K562 (cell line): ENCODE data around the gene PLEKHM2. TPM values are rescaled to one million over a fixed set of nuclear protein-coding genes. Genes with fewer than 3 reads are reported as not detected.

Source experiments
- ATAC-seq: fragments of 200-7000 bp; cut with Tn5 transposase; 3 replicates; pipeline ENCODE4 v1.9.1; 2020; ENCODE audit warnings: moderate library complexity
- BruUV-seq: library from RNA; stranded (reverse); fragments of 400-500 nt; replicated peaks from 2 replicates; lab custom pipeline; 2021; lab: Mats Ljungman, UMichigan
- CTCF ChIA-PET: fragments of 300-600 bp; formaldehyde crosslinking; extraction: SDS; loops from one replicate; lab custom pipeline; 2021; ENCODE audit warnings: low intra/inter-chr PET ratio; lab: Yijun Ruan, JAX
- POLR2A ChIA-PET: fragments of 300-600, 350-650 bp; sonication (Branson Sonifier 250); formaldehyde crosslinking; extraction: SDS; loops from one replicate; lab custom pipeline; 2021; ENCODE audit warnings: antibody characterized with exemption, inconsistent platforms; lab: Yijun Ruan, JAX
- DNase-seq, 4 experiments: peaks; one replicate each; pipeline versions ENCODE4 v3.0.0 to v3.0.0-alpha.2; 2011 to 2018; ENCODE audit warnings: low spot score in 3 of 4, mixed read lengths in 3 of 4; ENCODE audit errors: extremely low read depth in 1 of 4
- FAIRE-seq: peaks from 2 replicates; lab custom pipeline; 2011; peaks lifted over from hg19 to GRCh38; lab: Jason Lieb, UNC
- H2AFZ ChIP-seq: 2 replicates; pipeline ENCODE4 v1.6.0; 2011; ENCODE audit warnings: low read depth, low read length, control low read depth, inconsistent platforms
- H3K27ac ChIP-seq: fragments of 200-600 bp; 3 replicates; pipeline ENCODE4 v1.8.0; 2011; ENCODE audit warnings: low read depth, mild to moderate bottlenecking, control low read depth, inconsistent platforms, low read length, moderate library complexity, mixed read lengths; ENCODE audit errors: extremely low read depth
- H3K27me3 ChIP-seq, 2 experiments: fragments of 300-600 bp in 1 of 2; 2 replicates in 1 of 2; 3 replicates in 1 of 2; pipeline versions ENCODE4 v1.6.0 to v1.8.0; 2011; ENCODE audit warnings: inconsistent platforms in 2 of 2, low read length in 2 of 2, mild to moderate bottlenecking in 1 of 2, mixed read lengths in 1 of 2, moderate library complexity in 1 of 2; ENCODE audit not compliant: control insufficient read depth in 2 of 2, insufficient read depth in 2 of 2
- H3K36me3 ChIP-seq: fragments of 300-600 bp; 3 replicates; pipeline ENCODE4 v1.8.0; 2011; ENCODE audit warnings: mild to moderate bottlenecking, low read length, inconsistent platforms; ENCODE audit not compliant: control insufficient read depth, insufficient read depth
- H3K4me1 ChIP-seq, 2 experiments: fragments of 200-600 bp in 1 of 2; replicated peaks in 1 of 2; 2 replicates in 1 of 2; 3 replicates in 1 of 2; pipeline versions ENCODE4 v1.5.1 to v1.8.0; 2011; ENCODE audit warnings: inconsistent platforms in 2 of 2, low read length in 2 of 2, mild to moderate bottlenecking in 1 of 2, mixed read lengths in 1 of 2, moderate library complexity in 1 of 2; ENCODE audit not compliant: control insufficient read depth in 2 of 2, insufficient read depth in 2 of 2
- H3K4me2 ChIP-seq: 2 replicates; pipeline ENCODE4 v1.6.1; 2011; ENCODE audit warnings: low read length, control low read depth, inconsistent platforms, mixed read lengths; ENCODE audit not compliant: insufficient read depth
- H3K4me3 ChIP-seq: fragments of 200-600 bp; sonication (generic), shearing (Covaris generic); 2 replicates; pipeline ENCODE4 v1.5.1; 2016; ENCODE audit warnings: control low read depth, inconsistent platforms
- H3K79me2 ChIP-seq: fragments of 200-600 bp; 3 replicates; pipeline ENCODE4 v1.8.0; 2011; ENCODE audit warnings: low read length, inconsistent platforms; ENCODE audit not compliant: control insufficient read depth, insufficient read depth
- H3K9ac ChIP-seq, 2 experiments: 2 replicates each; pipeline versions ENCODE4 v1.6.0 to v1.6.1; 2011; ENCODE audit warnings: low read depth in 2 of 2, low read length in 2 of 2, control low read depth in 1 of 2, inconsistent platforms in 1 of 2, mild to moderate bottlenecking in 1 of 2, mixed read lengths in 1 of 2; ENCODE audit not compliant: insufficient read depth in 1 of 2
- H3K9me1 ChIP-seq: one replicate; pipeline ENCODE4 v1.6.0; 2011; ENCODE audit warnings: inconsistent platforms, mild to moderate bottlenecking, low read length, moderate library complexity; ENCODE audit not compliant: control insufficient read depth, insufficient read depth
- H3K9me3 ChIP-seq: replicated peaks from 2 replicates; pipeline ENCODE4 v1.5.1; 2011; ENCODE audit warnings: low read depth, low read length, inconsistent platforms; ENCODE audit not compliant: control insufficient read depth, insufficient read depth
- H4K20me1 ChIP-seq: replicated peaks from 2 replicates; pipeline ENCODE4 v1.6.1; 2011; ENCODE audit warnings: low read length, inconsistent platforms, mixed read lengths; ENCODE audit not compliant: control insufficient read depth, insufficient read depth
- HEY1 ChIP-seq: fragments of 250-450 bp; sonication (Bioruptor Pico); IDR thresholded peaks from 2 replicates; pipeline ENCODE4 v1.5.0; 2020; ENCODE audit warnings: mild to moderate bottlenecking, moderate library complexity, borderline replicate concordance
- SIN3B ChIP-seq: fragments of 450-650 bp; IDR thresholded peaks from 2 replicates; pipeline ENCODE4 v1.6.1; 2017; ENCODE audit warnings: low read depth, mild to moderate bottlenecking, moderate library complexity
- SPI1 ChIP-seq: IDR thresholded peaks from 2 replicates; pipeline ENCODE4 v1.6.1; 2011; ENCODE audit warnings: low read depth, low read length, control low read depth, borderline replicate concordance
- WGBS: fragments of 100-300 bp; shearing (Covaris generic); methylation state at CpG from one replicate; pipeline ENCODE4 v1.1.6; 2016; ENCODE audit warnings: low coverage, mixed read lengths; ENCODE audit not compliant: insufficient coverage; ENCODE audit errors: missing lambda C conversion rate; 5-methylcytosine and 5-hydroxymethylcytosine counted together
- in situ Hi-C: fragments of 300-500 bp; cut with MboI; formaldehyde crosslinking; loops from 4 replicates; pipeline ENCODE4 v1.15.0; 2018; ENCODE audit warnings: inconsistent platforms, mixed read lengths
- intact Hi-C: fragments of 100-400 bp; cut with micrococcal nuclease; formaldehyde crosslinking; loops from 2 replicates; pipeline ENCODE4 v1.14.2; 2022
- polyA plus RNA-seq, 8 experiments: library from polyadenylated mRNA; depleted of rRNA in 4 of 8; stranded (reverse) in 5 of 8; unstranded in 3 of 8; fragments of >200 nt; fragmentation: Nextera tagmentation in 2 of 8; fragmentation: Illumina TruSeq in 1 of 8; extraction: Ambion mirVana in 2 of 8; extraction: Trizol in 1 of 8; gene quantifications; 2 replicates each; pipeline versions ENCODE4 v1.2.1 to v1.2.3, GENCODE V29; 2011 to 2014; ENCODE audit warnings: inconsistent platforms in 1 of 8, missing spikeins in 1 of 8
- total RNA-seq, 7 experiments: library from RNA; depleted of rRNA in 6 of 7; stranded (reverse); fragments of >200 nt in 6 of 7; fragmentation: Illumina TruSeq in 2 of 7; extraction: Trizol in 2 of 7; gene quantifications; 2 replicates each; pipeline versions ENCODE4 v1.2.1 to v1.2.3, GENCODE V29; 2011 to 2021; ENCODE audit warnings: low replicate concordance in 1 of 7
- TF ChIP-seq, protein P1 (sequence below): fragments of 450-650 bp; formaldehyde crosslinking; IDR thresholded peaks from 2 replicates; pipeline ENCODE4 v1.4.0; 2020; ENCODE audit warnings: mild to moderate bottlenecking, mixed read lengths

Gene PLEKHM2
- total and polyA plus RNA-seq, 9 of the 15 experiments (the other 6 are each of a cell fraction or from before 2014, with no cell fraction given) = 0.27 to 63.7 (median 33.2) TPM

DNA sequence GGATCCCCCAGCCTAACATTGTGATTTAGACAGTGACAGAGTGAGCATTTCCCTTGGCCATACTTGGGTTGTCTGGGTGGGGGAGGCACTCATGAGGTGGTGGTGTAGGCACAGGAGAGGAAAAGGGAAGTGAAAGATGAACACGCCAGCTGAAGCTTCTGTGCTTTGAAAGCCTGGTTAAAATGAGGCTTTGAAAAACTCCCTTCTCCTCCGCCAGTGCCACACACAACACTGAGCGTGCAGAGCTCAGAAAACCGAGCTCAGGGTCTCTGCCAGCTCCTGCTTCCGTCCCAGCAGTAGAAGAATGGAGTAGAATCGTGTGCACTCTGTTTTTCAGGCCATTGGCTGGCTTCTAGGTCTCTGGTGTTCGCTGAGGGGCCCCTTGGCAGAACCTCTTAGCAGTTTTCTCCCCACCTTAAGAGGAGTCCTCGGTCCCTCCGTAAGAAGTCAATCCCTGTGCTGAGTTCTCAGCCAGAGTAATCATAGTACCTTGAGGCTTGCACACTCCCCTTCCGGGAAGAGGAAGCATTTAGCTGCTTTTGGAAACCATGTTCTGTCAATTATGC is 12.9 kb downstream of the PLEKHM2 start:
- FAIRE-seq = no peak
- intact Hi-C loops = no loop called here

More for the DNA sequence above, 12.9 kb downstream of the PLEKHM2 start:
- Histone ChIP-seq H4K20me1 (peaks cover 5% of the 10 kb centered on the region), H3K9me3 (no peaks in the 10 kb centered on the region), H3K36me3 (peaks cover 29% of the 10 kb centered on the region; the same call in 2 of the 3 replicates), H3K4me3 (no peak overlapping the region), H3K27ac (peak overlapping the region; percentile 34; the same call in 1 of the 3 replicates), H3K4me1 (peaks cover 5 to 12% of the 10 kb centered on the region in 2 experiments; a peak in 4 of 5 replicates), H3K4me2 (no peak overlapping the region), H2AFZ (no peak overlapping the region), H3K27me3 (no peaks in the 10 kb centered on the region), H3K79me2 (peaks cover 60% of the 10 kb centered on the region), H3K9ac (peak overlapping the region in 1 of 2 experiments; percentile 7; a peak in 1 of 4 replicates), H3K9me1 (no peaks in the 10 kb centered on the region)
- BruUV-seq = no TSS peak
- in situ Hi-C loops = no loop called here
- TF ChIP-seq, protein P1, sequence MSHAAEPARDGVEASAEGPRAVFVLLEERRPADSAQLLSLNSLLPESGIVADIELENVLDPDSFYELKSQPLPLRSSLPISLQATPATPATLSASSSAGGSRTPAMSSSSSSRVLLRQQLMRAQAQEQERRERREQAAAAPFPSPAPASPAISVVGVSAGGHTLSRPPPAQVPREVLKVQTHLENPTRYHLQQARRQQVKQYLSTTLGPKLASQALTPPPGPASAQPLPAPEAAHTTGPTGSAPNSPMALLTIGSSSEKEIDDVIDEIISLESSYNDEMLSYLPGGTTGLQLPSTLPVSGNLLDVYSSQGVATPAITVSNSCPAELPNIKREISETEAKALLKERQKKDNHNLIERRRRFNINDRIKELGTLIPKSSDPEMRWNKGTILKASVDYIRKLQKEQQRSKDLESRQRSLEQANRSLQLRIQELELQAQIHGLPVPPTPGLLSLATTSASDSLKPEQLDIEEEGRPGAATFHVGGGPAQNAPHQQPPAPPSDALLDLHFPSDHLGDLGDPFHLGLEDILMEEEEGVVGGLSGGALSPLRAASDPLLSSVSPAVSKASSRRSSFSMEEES (CRISPR knock-in tag) = no peak
- TF ChIP-seq SPI1 (peak; percentile 93), HEY1 (CRISPR knock-in tag) (no peak), SIN3B (no peak)
- no peak for DNase-seq
- 71% methylated on average over 10 of the region's 10 CpGs for WGBS
- POLR2A ChIA-PET = interaction anchor here (0.6 to 1.4 kb wide), 8 partner anchors 12 to 93 kb away, joined by 3 to 7 read pairs (median 4); no protein-coding TSS in a partner anchor
- CTCF ChIA-PET = no interaction called here
- ATAC-seq = no peak
